ENCODE data around the gene PAPPA2.

PAPPA2 gene

GRCh38 chr1:176831150-176831549 lies 368.2 kb downstream of the PAPPA2 start:
- no peaks in the 10 kb centered on the region for H3K36me3 ChIP-seq (ENCODE audit: control insufficient read depth in 2 of 2, insufficient read depth in 1 of 2, low read length in 2 of 2)
- no peaks in the 10 kb centered on the region for H3K4me1 ChIP-seq (ENCODE audit: control insufficient read depth, insufficient read depth, low read length)
- ChIA-PET CTCF (no interaction called here), POLR2A (no interaction called here)
- H3K4me3 ChIP-seq (ENCODE audit: low read depth, low read length) = no peak overlapping the region
- TF ChIP-seq ZIC2 (tag by site-specific recombination; IDR thresholded peaks at IDR 0.05) = 0 out of 2 replicates have a peak, but pooled peaks have one; percentile 9
- TF ChIP-seq ZNF514 (tag by site-specific recombination; IDR thresholded peaks at IDR 0.05) = no peak
- H3K27ac ChIP-seq (ENCODE audit: extremely low read depth, low read depth, low read length) = no peak overlapping the region
- no peaks in the 10 kb centered on the region for H3K9me3 ChIP-seq (ENCODE audit: control insufficient read depth, insufficient read depth, low read depth, low read length)

GRCh38 chr1:176837708-176838107 lies 374.7 kb downstream of the PAPPA2 start:
- Histone ChIP-seq H3K4me1 (ENCODE audit: control insufficient read depth, insufficient read depth, low read length) (no peaks in the 10 kb centered on the region), H3K4me3 (ENCODE audit: low read depth, low read length) (no peak overlapping the region), H3K27ac (ENCODE audit: extremely low read depth, low read depth, low read length) (no peak overlapping the region), H3K9me3 (ENCODE audit: control insufficient read depth, insufficient read depth, low read depth, low read length) (no peaks in the 10 kb centered on the region), H3K36me3 (ENCODE audit: control insufficient read depth in 2 of 2, insufficient read depth in 1 of 2, low read length in 2 of 2) (no peaks in the 10 kb centered on the region)
- no peak for TF ChIP-seq ZNF530 (tag by site-specific recombination; IDR thresholded peaks at IDR 0.05; ENCODE audit: low read depth)
- TF ChIP-seq EGR2 (tag by site-specific recombination; IDR thresholded peaks at IDR 0.05; ENCODE audit: low read depth) = no peak
- no peak for TF ChIP-seq ZNF23 (tag by site-specific recombination; IDR thresholded peaks at IDR 0.05; ENCODE audit: borderline replicate concordance)
- ChIA-PET CTCF (no interaction called here), POLR2A (no interaction called here)

- no peaks in the 10 kb centered on the region for H3K4me1 ChIP-seq (ENCODE audit: control insufficient read depth, insufficient read depth, low read length)
- no peaks in the 10 kb centered on the region for H3K36me3 ChIP-seq (ENCODE audit: control insufficient read depth in 2 of 2, insufficient read depth in 1 of 2, low read length in 2 of 2)
- no peaks in the 10 kb centered on the region for H3K9me3 ChIP-seq (ENCODE audit: control insufficient read depth, insufficient read depth, low read depth, low read length)
- ChIA-PET POLR2A (no interaction called here), CTCF (no interaction called here)
- no peak for TF ChIP-seq GLIS2 (tag by site-specific recombination; IDR thresholded peaks at IDR 0.05)
- no peak for TF ChIP-seq ZNF521 (tag by site-specific recombination; IDR thresholded peaks at IDR 0.05)
- no peak for TF ChIP-seq WT1 (tag by site-specific recombination; IDR thresholded peaks at IDR 0.05)
- TF ChIP-seq ZNF184 (tag by site-specific recombination; IDR thresholded peaks at IDR 0.05) = no peak
- no peak for TF ChIP-seq ZFP69B (tag by site-specific recombination; IDR thresholded peaks at IDR 0.05)
- TF ChIP-seq ZNF169 (tag by site-specific recombination; IDR thresholded peaks at IDR 0.05) = no peak
- no peak for TF ChIP-seq ZNF530 (tag by site-specific recombination; IDR thresholded peaks at IDR 0.05; ENCODE audit: low read depth)
- no peak for TF ChIP-seq PRDM4 (tag by site-specific recombination; IDR thresholded peaks at IDR 0.05)
- TF ChIP-seq ZNF571 (tag by site-specific recombination; IDR thresholded peaks at IDR 0.05) = no peak
- TF ChIP-seq PATZ1 (tag by site-specific recombination; IDR thresholded peaks at IDR 0.05) = no peak
- TF ChIP-seq ZNF654 (tag by site-specific recombination; IDR thresholded peaks at IDR 0.05; ENCODE audit: low read depth) = no peak
- TF ChIP-seq ZNF239 (tag by site-specific recombination; IDR thresholded peaks at IDR 0.05) = no peak
- no peak overlapping the region for H3K27ac ChIP-seq (ENCODE audit: extremely low read depth, low read depth, low read length)
- H3K4me3 ChIP-seq (ENCODE audit: low read depth, low read length) = no peak overlapping the region
Measured at GRCh38 chr1:176838276-176838995, 375.5 kb downstream of the PAPPA2 start.
